SU-DHL-6 (cell line): ENCODE measurements around the gene TRIM33.

Experiments used
- H2AFZ ChIP-seq: fragments of 200-600 bp; sonication (generic); 2 replicates; pipeline ENCODE4 v1.6.1; 2014; ENCODE audit warnings: low read depth, mild to moderate bottlenecking, moderate library complexity, mixed read lengths, antibody characterized with exemption, low read length; ENCODE audit not compliant: severe bottlenecking
- H3F3A ChIP-seq: fragments of 200-600 bp; shearing (Covaris generic); 2 replicates; pipeline ENCODE4 v1.6.0; 2016; ENCODE audit warnings: antibody characterized with exemption, mild to moderate bottlenecking; ENCODE audit not compliant: insufficient read depth
- H3K27ac ChIP-seq: fragments of 200-600 bp; sonication (generic); 2 replicates; pipeline ENCODE4 v1.5.1; 2016; ENCODE audit warnings: low read depth, mild to moderate bottlenecking, low read length, moderate library complexity, mixed read lengths
- H3K27me3 ChIP-seq: fragments of 200-600 bp; sonication (generic), shearing (Covaris generic); 2 replicates; pipeline ENCODE4 v1.6.0; 2014; ENCODE audit warnings: mild to moderate bottlenecking, low read length
- H3K36me3 ChIP-seq: fragments of 200-600 bp; sonication (generic); 2 replicates; pipeline ENCODE4 v1.6.1; 2014; ENCODE audit warnings: mild to moderate bottlenecking, low read length, mixed read lengths
- H3K4me2 ChIP-seq: fragments of 300-600, 200-600 bp; shearing (Covaris generic), sonication (generic); 2 replicates; pipeline ENCODE4 v1.6.0; 2014; ENCODE audit warnings: low read length, low read depth, mild to moderate bottlenecking; ENCODE audit not compliant: poor library complexity, severe bottlenecking
- H3K4me3 ChIP-seq: fragments of 200-600 bp; sonication (generic); 2 replicates; pipeline ENCODE4 v1.5.1; 2014; ENCODE audit warnings: antibody characterized with exemption, low read length, mild to moderate bottlenecking, mixed read lengths; ENCODE audit not compliant: insufficient read depth, poor library complexity, severe bottlenecking
- H3K79me2 ChIP-seq: fragments of 200-600 bp; sonication (generic); 2 replicates; pipeline ENCODE4 v1.6.1; 2014; ENCODE audit warnings: mild to moderate bottlenecking, low read length, moderate library complexity; ENCODE audit not compliant: insufficient read depth
- H3K9ac ChIP-seq: fragments of 200-600 bp; sonication (generic); 2 replicates; pipeline ENCODE4 v1.7.0; 2014; ENCODE audit warnings: mild to moderate bottlenecking, low read length
- H3K9me2 ChIP-seq: fragments of 200-600 bp; sonication (generic); replicated peaks from 2 replicates; pipeline ENCODE4 v1.6.1; 2014; ENCODE audit warnings: low read length; ENCODE audit not compliant: insufficient read depth
- H3K9me3 ChIP-seq: fragments of 200-600 bp; sonication (generic); 2 replicates; pipeline ENCODE4 v1.6.1; 2014; ENCODE audit warnings: low read length, mixed read lengths; ENCODE audit not compliant: insufficient read depth
- H4K20me1 ChIP-seq: fragments of 200-600 bp; sonication (generic); 2 replicates; pipeline ENCODE4 v1.6.1; 2014; ENCODE audit warnings: low read depth, mild to moderate bottlenecking, antibody characterized with exemption, low read length, moderate library complexity, mixed read lengths
- EZH2phosphoT487 ChIP-seq: fragments of 200-600 bp; sonication (generic), shearing (Covaris generic); conservative IDR thresholded peaks from 2 replicates; pipeline ENCODE4 v1.6.1; 2018; ENCODE audit warnings: mild to moderate bottlenecking, antibody characterized with exemption, low read length, moderate library complexity, mixed read lengths
- TF ChIP-seq, protein P1 (sequence below): fragments of 200-600 bp; sonication (generic); IDR thresholded peaks from one replicate; pipeline ENCODE4 v1.5.1; 2017; ENCODE audit warnings: antibody characterized with exemption, mild to moderate bottlenecking, low read length, moderate library complexity; ENCODE audit not compliant: insufficient read depth, poor library complexity, severe bottlenecking

TRIM33 gene

DNA sequence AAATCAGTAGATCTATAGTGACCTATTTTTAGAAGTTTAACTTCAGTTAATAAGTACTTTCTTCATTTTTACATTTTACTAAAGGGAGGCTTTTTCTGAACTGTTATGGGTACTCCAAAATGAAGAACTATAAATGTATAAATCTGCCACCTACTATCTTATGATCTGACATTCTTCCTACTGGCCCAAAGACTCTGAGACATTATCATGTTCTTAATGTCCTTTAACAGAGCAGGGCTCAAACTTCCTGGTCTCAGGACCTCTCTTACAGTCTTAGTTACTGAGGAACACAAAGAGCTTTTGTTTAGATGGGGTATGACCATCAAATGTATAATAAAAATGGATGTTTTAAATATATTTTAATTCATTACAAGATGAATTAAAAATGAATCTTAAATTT, 8.9 kb downstream of the TRIM33 start:
- H3F3A ChIP-seq: peaks cover 8% of the 10 kb centered on the region; the same call in 1 of the 2 replicates
- H3K4me2 ChIP-seq: no peak overlapping the region
- H3K9me2 ChIP-seq: no peaks in the 10 kb centered on the region
- no peaks in the 10 kb centered on the region for H3K9me3 ChIP-seq
- no peak overlapping the region for H3K27ac ChIP-seq
- H4K20me1 ChIP-seq: peaks cover 24% of the 10 kb centered on the region
- H3K9ac ChIP-seq: no peak overlapping the region
- H2AFZ ChIP-seq: no peak overlapping the region
- H3K27me3 ChIP-seq: no peaks in the 10 kb centered on the region
- H3K79me2 ChIP-seq: peaks cover 100% of the 10 kb centered on the region
- H3K4me3 ChIP-seq: no peak overlapping the region
- peaks cover 16% of the 10 kb centered on the region; the same call in 1 of the 2 replicates for H3K36me3 ChIP-seq
- TF ChIP-seq, protein P1, sequence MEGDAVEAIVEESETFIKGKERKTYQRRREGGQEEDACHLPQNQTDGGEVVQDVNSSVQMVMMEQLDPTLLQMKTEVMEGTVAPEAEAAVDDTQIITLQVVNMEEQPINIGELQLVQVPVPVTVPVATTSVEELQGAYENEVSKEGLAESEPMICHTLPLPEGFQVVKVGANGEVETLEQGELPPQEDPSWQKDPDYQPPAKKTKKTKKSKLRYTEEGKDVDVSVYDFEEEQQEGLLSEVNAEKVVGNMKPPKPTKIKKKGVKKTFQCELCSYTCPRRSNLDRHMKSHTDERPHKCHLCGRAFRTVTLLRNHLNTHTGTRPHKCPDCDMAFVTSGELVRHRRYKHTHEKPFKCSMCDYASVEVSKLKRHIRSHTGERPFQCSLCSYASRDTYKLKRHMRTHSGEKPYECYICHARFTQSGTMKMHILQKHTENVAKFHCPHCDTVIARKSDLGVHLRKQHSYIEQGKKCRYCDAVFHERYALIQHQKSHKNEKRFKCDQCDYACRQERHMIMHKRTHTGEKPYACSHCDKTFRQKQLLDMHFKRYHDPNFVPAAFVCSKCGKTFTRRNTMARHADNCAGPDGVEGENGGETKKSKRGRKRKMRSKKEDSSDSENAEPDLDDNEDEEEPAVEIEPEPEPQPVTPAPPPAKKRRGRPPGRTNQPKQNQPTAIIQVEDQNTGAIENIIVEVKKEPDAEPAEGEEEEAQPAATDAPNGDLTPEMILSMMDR: no peak
- TF ChIP-seq EZH2phosphoT487: no peak

DNA sequence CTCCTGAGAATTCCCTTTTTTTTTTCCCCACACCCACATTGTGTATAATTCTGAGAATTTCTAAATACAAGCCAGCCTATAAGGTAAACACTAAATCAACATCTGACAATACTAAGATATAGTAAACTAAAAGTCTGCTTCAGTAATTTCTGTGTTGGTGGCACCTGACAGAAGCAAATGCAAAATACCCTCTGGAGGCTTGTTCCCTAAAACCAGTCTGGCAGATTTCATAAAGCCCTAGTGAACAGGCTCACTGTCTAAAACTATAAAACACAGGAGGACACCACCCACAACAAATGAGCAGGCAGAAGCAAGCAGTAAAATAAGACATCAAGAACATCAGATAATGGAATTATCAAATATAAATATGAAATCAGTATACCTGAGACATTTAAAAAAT, 11.5 kb downstream of the TRIM33 start:
- TF ChIP-seq, protein P1: no peak
- no peak for TF ChIP-seq EZH2phosphoT487
- Histone ChIP-seq H3K9me2 (no peaks in the 10 kb centered on the region), H3F3A (peaks cover 8% of the 10 kb centered on the region; the same call in 1 of the 2 replicates), H3K9me3 (no peaks in the 10 kb centered on the region), H3K79me2 (peaks cover 100% of the 10 kb centered on the region), H3K4me3 (no peak overlapping the region), H3K9ac (no peak overlapping the region), H3K27ac (no peak overlapping the region), H4K20me1 (peaks cover 16% of the 10 kb centered on the region), H3K4me2 (no peak overlapping the region), H2AFZ (no peak overlapping the region), H3K36me3 (peaks cover 6% of the 10 kb centered on the region; the same call in 1 of the 2 replicates), H3K27me3 (no peaks in the 10 kb centered on the region)

DNA sequence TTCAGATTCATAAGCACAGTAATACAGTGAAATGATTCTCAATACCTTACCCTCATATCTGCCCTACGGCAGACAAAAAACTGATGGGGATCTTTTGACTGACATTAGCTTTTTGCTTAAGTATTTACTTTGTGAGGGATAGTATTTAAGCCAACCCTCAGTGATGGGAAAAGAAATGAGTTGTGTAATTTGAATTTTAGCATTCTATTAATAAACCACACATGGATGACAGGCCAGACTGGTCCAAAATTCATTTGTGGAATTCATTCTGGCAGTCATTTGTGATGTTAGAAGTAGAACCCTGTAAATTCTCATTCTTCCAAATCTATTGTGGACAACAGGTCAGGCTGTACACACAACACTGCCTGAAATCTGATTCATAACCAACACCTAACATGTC, 14.9 kb downstream of the TRIM33 start:
- no peak overlapping the region for H3K4me3 ChIP-seq
- no peak overlapping the region for H3K4me2 ChIP-seq
- no peaks in the 10 kb centered on the region for H3K27me3 ChIP-seq
- H3K9ac ChIP-seq: no peak overlapping the region
- peaks cover 2% of the 10 kb centered on the region; the same call in 1 of the 2 replicates for H3K36me3 ChIP-seq
- H3K79me2 ChIP-seq: peaks cover 100% of the 10 kb centered on the region
- no peak for TF ChIP-seq EZH2phosphoT487
- TF ChIP-seq, protein P1: no peak
- H3K27ac ChIP-seq: no peak overlapping the region
- H2AFZ ChIP-seq: no peak overlapping the region
- peaks cover 5% of the 10 kb centered on the region; the same call in 1 of the 2 replicates for H4K20me1 ChIP-seq
- H3F3A ChIP-seq: peaks cover 7% of the 10 kb centered on the region; the same call in 1 of the 2 replicates
- no peaks in the 10 kb centered on the region for H3K9me3 ChIP-seq
- H3K9me2 ChIP-seq: no peaks in the 10 kb centered on the region
